HCT116 (cell line): ENCODE measurements around the gene MINDY4. TPM values are rescaled to one million over a fixed set of nuclear protein-coding genes. Genes with fewer than 3 reads are reported as not detected.

Source experiments
- ATAC-seq: fragments of 200-7000 bp; cut with Tn5 transposase; 2 replicates; pipeline ENCODE4 v1.9.1; 2020; ENCODE audit warnings: mild to moderate bottlenecking, moderate library complexity
- BruUV-seq: library from RNA; stranded (reverse); fragments of 400-500 nt; replicated peaks from 2 replicates; lab custom pipeline; 2021; lab: Mats Ljungman, UMichigan
- CTCF ChIA-PET: fragments of 300-600 bp; sonication (Branson Sonifier 250); formaldehyde crosslinking; loops from one replicate; lab custom pipeline; 2021; ENCODE audit warnings: antibody characterized with exemption; lab: Charles Lee
- POLR2A ChIA-PET: fragments of 300-600, 350-600 bp; sonication (Branson Sonifier 250); formaldehyde crosslinking; loops from one replicate; lab custom pipeline; 2021; ENCODE audit warnings: antibody characterized with exemption; lab: Charles Lee
- RAD21 ChIA-PET, 2 experiments: fragments of 300-600 bp; sonication (Branson Sonifier 250); formaldehyde crosslinking; loops; one replicate each; lab custom pipeline; 2023; ENCODE audit warnings: low total read pairs in 2 of 2; ENCODE audit not compliant: uncharacterized antibody in 2 of 2, unreplicated experiment in 2 of 2, low non-redundant PET in 1 of 2; lab: Charles Lee
- DNase-seq: peaks from one replicate; pipeline ENCODE4 v3.0.0-alpha.2; 2010; ENCODE audit warnings: low read depth, low spot score
- H2AFZ ChIP-seq: fragments of 200-600 bp; shearing (Covaris generic), sonication (generic); 2 replicates; pipeline ENCODE4 v1.6.1; 2017; ENCODE audit warnings: low read depth, mixed run types, mixed read lengths, antibody characterized with exemption, low read length; ENCODE audit not compliant: poor library complexity, severe bottlenecking
- H3K27ac ChIP-seq: 2 replicates; pipeline ENCODE4 v1.5.1; 2012; ENCODE audit warnings: low read depth, low read length
- H3K27me3 ChIP-seq: fragments of 200-600 bp; sonication (generic); 2 replicates; pipeline ENCODE4 v1.6.1; 2016; ENCODE audit warnings: mixed run types, low read length, mixed read lengths; ENCODE audit not compliant: insufficient read depth
- H3K36me3 ChIP-seq, 2 experiments: fragments of 200-500 bp in 1 of 2; fragments of 200-600 bp in 1 of 2; sonication (Bioruptor generic) in 1 of 2; sonication (generic) in 1 of 2; 2 replicates each; pipeline versions ENCODE4 v1.5.1 to v1.6.1; 2014 to 2016; ENCODE audit warnings: low read length in 2 of 2, inconsistent platforms in 1 of 2, mixed read lengths in 1 of 2, mixed run types in 1 of 2; ENCODE audit not compliant: insufficient read depth in 2 of 2, control insufficient read depth in 1 of 2
- H3K4me1 ChIP-seq, 2 experiments: fragments of 200-600 bp in 1 of 2; sonication (generic) in 1 of 2; 2 replicates each; pipeline versions ENCODE4 v1.5.1 to v1.6.1; 2012 to 2017; ENCODE audit warnings: low read length in 2 of 2, inconsistent platforms in 1 of 2, mild to moderate bottlenecking in 1 of 2, mixed read lengths in 1 of 2, mixed run types in 1 of 2, moderate library complexity in 1 of 2; ENCODE audit not compliant: insufficient read depth in 2 of 2, control insufficient read depth in 1 of 2
- H3K4me2 ChIP-seq: fragments of 200-600 bp; sonication (generic); 2 replicates; pipeline ENCODE4 v1.6.1; 2017; ENCODE audit warnings: mixed run types, low read length, mixed read lengths
- H3K4me3 ChIP-seq, 2 experiments: fragments of 200-600 bp in 1 of 2; sonication (generic) in 1 of 2; replicated peaks in 1 of 2; 2 replicates each; pipeline ENCODE4 v1.5.1; 2011 to 2016; ENCODE audit warnings: low read length in 2 of 2, control low read depth in 1 of 2, low read depth in 1 of 2, mild to moderate bottlenecking in 1 of 2, mixed read lengths in 1 of 2, mixed run types in 1 of 2
- H3K79me2 ChIP-seq: fragments of 200-600 bp; sonication (generic); 2 replicates; pipeline ENCODE4 v1.6.1; 2017; ENCODE audit warnings: mild to moderate bottlenecking, mixed run types, low read length, moderate library complexity, mixed read lengths; ENCODE audit not compliant: insufficient read depth
- H3K9ac ChIP-seq: fragments of 200-600 bp; sonication (generic); 2 replicates; pipeline ENCODE4 v1.6.1; 2016; ENCODE audit warnings: low read length, mixed read lengths
- H3K9me2 ChIP-seq: fragments of 200-600 bp; sonication (generic), shearing (Covaris generic); 2 replicates; pipeline ENCODE4 v1.6.1; 2017; ENCODE audit warnings: mixed run types, mild to moderate bottlenecking, moderate library complexity; ENCODE audit not compliant: insufficient read depth
- H3K9me3 ChIP-seq, 2 experiments: fragments of 200-500 bp in 1 of 2; fragments of 200-600 bp in 1 of 2; sonication (Bioruptor generic) in 1 of 2; sonication (generic) in 1 of 2; 2 replicates each; pipeline ENCODE4 v1.6.1; 2014 to 2017; ENCODE audit warnings: low read length in 2 of 2, mixed read lengths in 2 of 2, inconsistent platforms in 1 of 2, low read depth in 1 of 2, mild to moderate bottlenecking in 1 of 2, mixed run types in 1 of 2, moderate library complexity in 1 of 2; ENCODE audit not compliant: control insufficient read depth in 1 of 2, insufficient read depth in 1 of 2
- H4K20me1 ChIP-seq: fragments of 200-600 bp; sonication (generic), shearing (Covaris generic); 2 replicates; pipeline ENCODE4 v1.6.1; 2017; ENCODE audit warnings: mixed run types, mild to moderate bottlenecking, moderate library complexity; ENCODE audit not compliant: insufficient read depth
- CBX3 ChIP-seq: IDR thresholded peaks from 2 replicates; pipeline ENCODE4 v1.6.1; 2012; ENCODE audit warnings: low read depth
- ELF1 ChIP-seq: IDR thresholded peaks from 2 replicates; pipeline ENCODE4 v1.6.1; 2012; ENCODE audit warnings: low read depth, borderline replicate concordance
- EZH2phosphoT487 ChIP-seq: fragments of 200-600 bp; IDR thresholded peaks from 2 replicates; pipeline ENCODE4 v1.6.1; 2018; ENCODE audit warnings: antibody characterized with exemption, borderline replicate concordance
- FOSL1 ChIP-seq: IDR thresholded peaks from 2 replicates; pipeline ENCODE4 v1.6.1; 2012; ENCODE audit warnings: low read depth
- MAX ChIP-seq: IDR thresholded peaks from 2 replicates; pipeline ENCODE4 v1.6.1; 2012
- POLR2A ChIP-seq: IDR thresholded peaks from 2 replicates; pipeline ENCODE4 v1.7.0; 2011; ENCODE audit warnings: borderline replicate concordance; ENCODE audit not compliant: insufficient read depth, insufficient read length; ENCODE audit errors: extremely low read depth
- POLR2AphosphoS5 ChIP-seq: IDR thresholded peaks from 2 replicates; pipeline ENCODE4 v1.6.1; 2011; ENCODE audit warnings: mild to moderate bottlenecking, low read depth, low read length, moderate library complexity
- SIN3A ChIP-seq: IDR thresholded peaks from 2 replicates; pipeline ENCODE4 v1.6.1; 2012; ENCODE audit warnings: low read depth
- SP1 ChIP-seq: IDR thresholded peaks from 2 replicates; pipeline ENCODE4 v1.6.1; 2012; ENCODE audit warnings: low read depth
- SRF ChIP-seq: IDR thresholded peaks from 2 replicates; pipeline ENCODE4 v1.6.1; 2012; ENCODE audit warnings: low read depth
- TCF7L2 ChIP-seq: IDR thresholded peaks from 2 replicates; pipeline ENCODE4 v1.7.0; 2011; ENCODE audit warnings: borderline replicate concordance, inconsistent platforms; ENCODE audit not compliant: insufficient read depth, insufficient read length; ENCODE audit errors: extremely low read depth
- YY1 ChIP-seq: IDR thresholded peaks from 2 replicates; pipeline ENCODE4 v1.6.1; 2011; ENCODE audit warnings: low read length, low read depth, moderate library complexity, mild to moderate bottlenecking; ENCODE audit not compliant: insufficient replicate concordance; ENCODE audit errors: extremely low read depth
- ZBTB33 ChIP-seq: IDR thresholded peaks from 2 replicates; pipeline ENCODE4 v1.6.1; 2011; ENCODE audit warnings: mild to moderate bottlenecking, low read length, moderate library complexity; ENCODE audit not compliant: insufficient replicate concordance; ENCODE audit errors: extremely low read depth
- intact Hi-C: fragments of 100-400 bp; cut with micrococcal nuclease; formaldehyde crosslinking; loops from 2 replicates; pipeline ENCODE4 v1.10.0; 2022
- total RNA-seq: library from RNA; stranded (reverse); gene quantifications from one replicate; pipeline ENCODE4 v1.2.1, GENCODE V29; 2021; ENCODE audit not compliant: unreplicated experiment

The MINDY4 gene
- total RNA-seq, 1 experiment from 2014 or later: 6.1 TPM

- Histone ChIP-seq H3K9me2 (no peaks in the 10 kb centered on the region), H3K79me2 (no peaks in the 10 kb centered on the region)
- ATAC-seq: no peak
- BruUV-seq: no TSS peak
- intact Hi-C loops: no loop called here
- RAD21 ChIA-PET: no interaction called here
- CTCF ChIA-PET: no interaction called here
- no peak for TF ChIP-seq POLR2A
- TF ChIP-seq CBX3: no peak
- TF ChIP-seq MAX: no peak
- TF ChIP-seq YY1: no peak
- TF ChIP-seq POLR2AphosphoS5: no peak
- TF ChIP-seq SP1: no peak
- no peak for TF ChIP-seq SRF
- TF ChIP-seq SIN3A: no peak
- no peak for TF ChIP-seq ELF1
- TF ChIP-seq FOSL1: no peak
- TF ChIP-seq TCF7L2: no peak
- TF ChIP-seq ZBTB33: no peak
- TF ChIP-seq EZH2phosphoT487: no peak
- TF ChIP-seq, all 23 proteins: peak for 0
- Histone ChIP-seq H3K36me3 (no peaks in the 10 kb centered on the region), H3K27me3 (no peaks in the 10 kb centered on the region), H3K4me3 (no peak overlapping the region), H3K4me1 (peaks cover 0 to 4% of the 10 kb centered on the region in 2 experiments; a peak in 2 of 4 replicates), H4K20me1 (no peaks in the 10 kb centered on the region), H3K4me2 (no peak overlapping the region), H3K9ac (no peak overlapping the region), H2AFZ (no peak overlapping the region), H3K27ac (no peak overlapping the region), H3K9me3 (no peaks in the 10 kb centered on the region)
- POLR2A ChIA-PET: no interaction called here
- DNase-seq: no peak
Observed at GRCh38 chr7:30884881-30885280, 113.7 kb downstream of the MINDY4 start.
